GM19324 (cell line): ENCODE results near the gene COTL1.

Experiments
- ATAC-seq: cut with Tn5 transposase; IDR thresholded peaks from one replicate; pipeline ENCODE4 v1.9.1; 2021; ENCODE audit warnings: mild to moderate bottlenecking, moderate library complexity; ENCODE audit not compliant: unreplicated experiment, low FRiP score

The COTL1 gene

DNA sequence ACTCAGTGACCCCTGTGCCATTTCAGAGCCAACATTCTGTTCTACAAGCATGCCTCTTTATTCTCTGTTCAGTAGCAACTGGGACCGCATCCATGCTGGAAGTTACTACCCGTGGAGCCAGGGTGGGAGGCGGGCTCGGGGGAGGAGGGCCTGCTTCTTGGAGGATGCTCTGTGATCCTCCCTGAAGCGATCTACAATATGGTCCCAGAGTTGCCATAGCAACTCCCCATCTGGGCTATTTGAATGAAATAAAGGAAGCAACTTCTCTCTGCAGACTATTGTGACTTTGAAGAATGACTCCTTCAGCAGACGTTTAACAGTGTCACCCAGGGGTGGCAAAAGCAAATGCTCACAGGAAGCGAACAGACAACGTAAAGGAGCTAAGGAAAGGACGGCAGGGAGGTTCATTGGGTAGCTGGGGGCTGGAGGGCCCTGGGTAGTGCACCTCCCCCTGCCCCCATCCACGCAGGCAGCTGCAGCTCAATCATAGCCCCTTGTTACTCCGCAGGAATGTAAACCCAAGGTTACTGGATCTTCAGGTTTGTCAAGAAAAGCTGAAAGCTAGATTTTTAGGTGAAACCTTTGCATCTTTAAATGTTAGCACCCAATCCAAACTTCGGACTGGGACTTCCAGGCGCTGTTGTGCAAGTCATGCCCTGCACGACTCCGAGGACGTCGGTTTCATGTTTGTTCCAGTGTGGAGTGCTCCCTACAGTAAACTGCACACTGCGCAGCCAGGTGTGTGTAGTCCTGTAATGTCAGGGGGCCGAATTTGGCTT is 62.3 kb downstream of the COTL1 start:
- no peak for ATAC-seq

GRCh38 chr16:84554627-84555328 is 63.1 kb downstream of the COTL1 start:
- ATAC-seq: no peak

- no peak for ATAC-seq
These were observed 63.9 kb downstream of the COTL1 start for GRCh38 chr16:84553873-84554399.

DNA sequence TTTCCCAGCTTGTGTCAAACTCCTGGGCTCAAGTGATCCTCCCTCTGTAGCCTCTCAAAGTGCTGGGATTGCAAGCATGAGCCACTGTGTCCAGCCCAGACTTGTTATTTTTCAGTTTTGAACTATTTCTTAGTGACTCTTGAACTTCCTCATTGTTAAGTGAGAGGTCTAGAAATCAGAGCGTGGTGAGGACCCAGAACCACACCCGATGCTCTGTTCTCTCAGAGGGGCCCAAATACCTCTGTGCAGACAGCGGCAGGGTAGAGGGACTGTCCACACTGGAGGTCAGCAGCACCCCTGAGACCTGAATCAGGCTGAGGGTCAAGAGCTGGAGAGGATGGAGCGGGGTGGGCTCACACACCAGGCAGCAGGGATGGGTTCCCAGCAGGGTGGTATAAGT is 65.7 kb downstream of the COTL1 start:
- ATAC-seq: no peak

- ATAC-seq: no peak
These were observed 67.8 kb downstream of the COTL1 start for GRCh38 chr16:84550096-84550495.

DNA sequence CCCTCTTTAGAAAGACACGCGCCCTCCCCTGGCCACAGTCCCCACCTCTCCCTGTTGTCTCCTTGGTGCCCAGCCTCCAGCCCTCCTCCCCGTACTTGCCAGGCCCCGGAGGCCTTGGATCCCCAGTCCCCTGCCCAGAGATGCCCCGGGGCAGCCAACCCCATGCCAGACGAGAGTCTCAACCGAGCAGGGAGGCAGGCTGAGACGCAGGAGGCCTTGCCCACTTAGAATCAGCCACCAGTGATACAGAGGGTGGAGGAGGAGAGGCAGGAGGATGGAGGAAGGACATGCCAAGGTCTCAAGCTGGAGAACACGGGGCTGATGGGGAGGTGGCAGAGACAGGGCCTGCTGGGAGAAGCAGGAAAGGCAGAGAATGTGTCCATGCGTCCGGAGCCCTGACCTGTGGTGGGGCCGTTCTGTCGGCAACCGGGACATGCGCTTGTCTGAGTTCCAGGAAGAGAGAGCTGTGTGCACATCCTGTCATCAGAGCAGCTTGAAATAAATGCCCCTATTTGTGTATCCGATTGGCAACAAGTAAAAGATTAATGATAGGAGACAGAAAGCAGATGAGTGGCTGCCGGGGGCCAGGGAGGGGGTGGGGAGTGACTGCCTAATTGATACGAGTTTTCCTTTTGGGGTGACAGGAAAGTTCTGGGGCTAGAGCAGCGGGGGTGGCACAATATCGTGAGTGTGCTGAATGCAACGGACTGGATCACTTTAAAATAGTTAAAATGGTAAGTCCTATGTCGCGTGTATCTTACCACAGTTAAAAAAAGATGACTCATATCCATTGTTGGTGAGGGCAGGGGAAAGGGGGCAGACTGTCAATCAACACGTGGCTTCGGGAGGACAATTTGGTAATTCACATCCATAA is 68.7 kb downstream of the COTL1 start:
- no peak for ATAC-seq

DNA sequence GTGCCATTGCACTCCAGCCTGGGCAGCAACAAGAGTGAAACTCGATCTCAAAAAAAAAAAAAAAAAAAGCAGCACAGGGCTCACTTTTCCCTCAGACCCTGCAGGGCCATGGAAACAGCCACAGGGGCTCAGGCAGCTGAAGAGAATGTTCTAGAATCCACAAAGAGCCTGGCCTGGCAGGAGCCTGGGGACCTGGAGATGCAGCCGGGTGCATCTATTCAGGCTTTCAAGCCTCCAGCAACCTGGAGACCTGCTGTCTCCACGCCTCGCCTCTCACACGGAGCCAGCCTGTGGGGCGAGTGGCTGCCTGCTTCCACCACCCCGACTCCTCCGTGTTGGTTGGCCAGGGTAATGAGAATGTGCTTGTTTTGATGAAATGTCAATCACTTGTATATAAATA is 69.4 kb downstream of the COTL1 start:
- no peak for ATAC-seq

- no peak for ATAC-seq
These were observed 70.3 kb downstream of the COTL1 start for GRCh38 chr16:84547546-84548061.

GRCh38 chr16:84546669-84547545 is 71.0 kb downstream of the COTL1 start:
- ATAC-seq: no peak

DNA sequence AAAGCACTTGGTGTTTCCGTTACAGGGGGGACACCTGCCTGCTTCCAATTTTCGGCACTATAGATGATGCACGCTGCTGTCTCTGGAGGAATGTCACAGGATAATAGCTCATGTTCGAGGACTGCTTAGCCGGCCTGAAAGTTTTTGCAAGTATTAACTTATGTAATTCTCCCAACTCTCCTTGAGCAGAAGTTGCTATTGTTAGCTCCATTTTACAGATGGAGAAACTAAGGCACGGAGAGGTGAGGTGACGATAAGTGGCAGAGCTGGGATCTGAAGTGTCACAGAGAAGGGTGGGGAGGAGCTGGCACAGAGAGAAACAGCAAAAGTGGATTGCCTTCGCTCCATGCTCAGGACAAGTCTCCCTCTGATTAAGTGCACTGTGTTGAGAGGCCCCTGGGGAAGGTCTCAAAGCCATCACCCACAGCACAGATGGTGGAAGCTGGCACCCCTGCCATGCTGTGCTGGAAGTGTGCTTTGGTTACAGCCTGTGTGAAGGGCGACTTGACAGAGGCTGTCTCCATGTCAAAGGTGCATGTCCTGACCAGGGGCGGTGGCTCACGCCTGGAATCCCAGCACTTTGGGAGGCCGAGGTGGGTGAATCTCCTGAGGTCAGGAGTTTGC is 72.7 kb downstream of the COTL1 start:
- no peak for ATAC-seq

DNA sequence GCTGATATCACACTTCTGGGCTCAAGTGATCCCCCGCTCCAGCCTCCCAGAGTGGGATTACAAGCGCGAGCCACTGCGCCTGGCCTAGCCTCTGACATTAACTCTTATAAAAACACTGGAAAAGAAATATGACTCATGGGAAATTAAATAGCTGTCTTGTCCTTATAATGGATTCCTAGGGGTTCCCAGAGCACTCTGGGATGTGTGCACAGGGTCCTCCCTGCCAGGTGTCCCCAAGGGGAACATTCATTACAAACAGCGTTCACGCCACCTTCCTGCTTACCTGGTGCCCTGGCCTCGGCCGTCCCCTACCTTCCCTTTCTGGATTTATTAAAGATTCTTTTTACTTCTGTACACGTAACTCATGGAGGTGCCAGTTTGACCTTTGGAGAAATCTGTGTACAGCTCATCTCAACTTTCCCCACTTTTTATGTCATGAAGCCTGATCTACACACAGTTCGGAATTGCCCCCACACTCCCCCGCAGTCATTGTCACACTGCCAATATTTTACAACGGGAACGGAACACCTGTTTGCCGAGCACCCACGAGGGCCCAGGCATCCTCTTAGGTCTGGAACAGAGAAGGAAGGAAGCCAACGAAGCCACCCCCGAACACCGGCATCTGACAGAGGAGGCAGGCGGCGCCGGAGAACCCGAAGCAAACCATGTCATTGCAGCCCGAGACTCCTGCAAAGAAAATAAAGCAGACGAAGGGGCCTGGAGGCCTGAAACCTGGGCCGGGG is 73.7 kb downstream of the COTL1 start:
- ATAC-seq: no peak

GRCh38 chr16:84543253-84543652 is 74.6 kb downstream of the COTL1 start:
- no peak for ATAC-seq

DNA sequence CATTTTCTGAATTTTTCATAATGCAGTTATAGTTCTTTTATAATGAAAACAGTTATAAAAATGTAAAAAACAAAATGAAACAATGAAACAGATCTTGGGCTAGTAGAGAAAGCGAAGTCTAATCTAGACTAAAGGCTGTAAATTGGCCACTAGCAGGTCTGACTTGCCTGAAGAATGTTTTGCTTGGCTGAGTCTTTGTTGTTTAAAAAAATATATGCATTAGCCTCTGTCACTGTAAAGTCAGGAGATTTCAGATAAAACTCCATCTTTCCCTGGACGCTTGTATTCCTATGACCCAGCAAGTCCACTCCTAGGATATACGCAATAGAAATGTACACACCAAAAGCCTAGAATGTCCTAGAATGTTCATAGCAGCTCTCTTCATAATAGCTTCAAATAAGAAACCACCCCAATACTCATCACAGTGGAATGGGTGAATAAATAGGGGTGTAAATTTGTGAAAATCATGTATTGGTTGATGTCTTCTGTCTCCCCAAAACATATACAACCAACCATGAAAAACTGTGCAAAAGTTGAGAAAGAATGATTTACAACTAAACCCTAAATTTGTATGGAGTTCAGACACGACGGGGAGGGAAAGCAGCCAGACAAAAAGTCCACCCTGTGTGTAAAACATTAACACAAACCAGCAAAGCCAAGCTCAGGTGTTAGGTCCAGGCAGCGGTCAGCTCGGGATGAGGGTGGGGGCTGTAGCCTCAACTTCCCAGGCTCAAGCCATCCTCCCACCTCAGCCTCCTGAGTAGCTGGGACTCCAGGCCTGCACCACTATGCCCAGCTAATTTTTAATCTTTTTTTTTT is 75.7 kb downstream of the COTL1 start:
- no peak for ATAC-seq

- no peak for ATAC-seq
These were observed 77.7 kb downstream of the COTL1 start for GRCh38 chr16:84540194-84540593.

DNA sequence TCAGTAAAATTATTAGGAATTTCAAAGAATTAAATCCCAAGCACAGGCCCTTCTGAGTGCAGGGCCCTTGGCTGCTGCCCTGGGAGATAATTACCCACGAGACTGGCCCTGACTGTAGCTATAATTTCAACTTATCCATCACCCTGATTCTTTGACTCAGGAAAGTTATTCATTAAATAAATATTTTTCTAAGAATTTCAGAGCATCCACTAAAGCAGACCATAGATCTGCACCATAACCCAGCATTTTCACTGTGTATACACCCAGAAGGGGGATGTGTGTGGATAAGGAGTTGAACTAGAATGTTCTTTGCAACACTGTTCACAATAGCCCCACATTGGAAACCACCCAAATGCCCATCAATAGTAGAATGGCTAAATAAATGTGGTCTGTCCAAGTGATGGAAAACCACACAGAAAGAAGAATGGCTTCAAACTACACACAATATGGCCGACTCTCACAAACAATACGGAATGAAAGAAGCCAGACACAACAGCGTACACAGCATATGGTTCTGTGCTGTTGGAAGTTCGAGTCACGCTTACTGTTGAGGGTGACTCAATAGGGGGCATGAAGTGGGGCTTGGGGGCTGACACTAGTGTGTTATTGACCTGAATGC is 79.5 kb downstream of the COTL1 start:
- no peak for ATAC-seq

- ATAC-seq: no peak
These were observed 80.3 kb downstream of the COTL1 start for GRCh38 chr16:84537491-84538151.

DNA sequence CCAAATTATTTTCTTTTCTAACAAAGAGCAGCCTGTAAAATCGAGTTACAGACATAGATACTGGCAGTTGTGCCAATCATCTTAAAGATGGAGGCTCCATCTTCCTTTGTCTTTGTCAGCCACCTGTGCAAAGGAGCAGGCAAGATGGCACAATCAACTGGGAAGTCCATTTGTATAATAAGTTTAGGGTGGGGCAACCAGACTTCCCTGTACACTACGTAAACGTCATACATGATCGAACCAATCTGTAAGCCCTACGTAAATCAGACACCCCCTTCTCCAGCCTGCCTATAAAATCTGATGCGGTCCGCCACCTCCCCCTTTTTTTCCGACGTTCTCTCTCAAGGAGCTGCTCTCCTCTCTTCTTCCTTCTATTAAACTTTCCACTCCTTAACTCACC is 82.0 kb downstream of the COTL1 start:
- no peak for ATAC-seq
